IPS-NIHi7 (cell line): ENCODE measurements around the gene CILP2.

Experiments used
- DNase-seq: peaks from one replicate; pipeline ENCODE4 v3.0.0; 2012; ENCODE audit warnings: mixed read lengths; ENCODE audit errors: extremely low spot score

CILP2 gene

GRCh38 chr19:19528721-19529490 lies 9.2 kb upstream of the CILP2 start, which contains the start of gene YJEFN3:
YJEFN3 (plus strand) TSS chr19:19528911; CDS start chr19:19528933, 22 bp downstream.
- DNase-seq, result peak; percentile 66

GRCh38 chr19:19529783-19530422 lies 8.2 kb upstream of the CILP2 start:
- no peak for DNase-seq

GRCh38 chr19:19530423-19530804 lies 7.7 kb upstream of the CILP2 start:
- no peak for DNase-seq

- DNase-seq, result no peak
Measured at GRCh38 chr19:19530889-19531288, 7.2 kb upstream of the CILP2 start.

- DNase-seq, result peak; percentile 85
Measured at GRCh38 chr19:19531951-19532805, 5.9 kb upstream of the CILP2 start.

- DNase-seq, result no peak
Measured at GRCh38 chr19:19532806-19533701, 5.0 kb upstream of the CILP2 start.

GRCh38 chr19:19533841-19534240 lies 4.2 kb upstream of the CILP2 start:
- DNase-seq, result no peak

GRCh38 chr19:19534556-19535265 lies 3.4 kb upstream of the CILP2 start:
- no peak for DNase-seq

GRCh38 chr19:19535311-19536191 lies 2.5 kb upstream of the CILP2 start:
- no peak for DNase-seq

- DNase-seq, result no peak
Measured at GRCh38 chr19:19537075-19538048, 703 bp upstream of the CILP2 start.

- DNase-seq, result no peak
Measured at GRCh38 chr19:19538785-19539166, 711 bp downstream of the CILP2 start.

- no peak for DNase-seq
Measured at GRCh38 chr19:19539698-19540063, 1.6 kb downstream of the CILP2 start.

- DNase-seq, result peak; percentile 87
Measured at GRCh38 chr19:19540064-19540714, 2.1 kb downstream of the CILP2 start.

- DNase-seq, result peak; percentile 97
Measured at GRCh38 chr19:19540715-19541515, 2.9 kb downstream of the CILP2 start.

GRCh38 chr19:19541616-19542015 lies 3.6 kb downstream of the CILP2 start:
- DNase-seq, result no peak

GRCh38 chr19:19542507-19542906 lies 4.4 kb downstream of the CILP2 start:
- DNase-seq, result no peak

GRCh38 chr19:19543101-19543500 lies 5.0 kb downstream of the CILP2 start:
- DNase-seq, result no peak
